Panc1 (cell line): ENCODE results near the gene TBC1D24. TPM values are rescaled to one million over a fixed set of nuclear protein-coding genes. Genes with fewer than 3 reads are reported as not detected.

Experiments used
- ATAC-seq: fragments of 200-7000 bp; cut with Tn5 transposase; 2 replicates; pipeline ENCODE4 v1.9.1; 2020; ENCODE audit warnings: mild to moderate bottlenecking, moderate library complexity
- BruUV-seq: library from RNA; stranded (reverse); fragments of 400-500 nt; replicated peaks from 2 replicates; lab custom pipeline; 2021; lab: Mats Ljungman, UMichigan
- CTCF ChIA-PET: fragments of 300-600 bp; sonication (Branson Sonifier 250); formaldehyde crosslinking; loops from one replicate; lab custom pipeline; 2022; ENCODE audit warnings: antibody characterized with exemption; lab: Charles Lee
- POLR2A ChIA-PET: fragments of 300-600 bp; sonication (Branson Sonifier 250); formaldehyde crosslinking; loops from one replicate; lab custom pipeline; 2022; ENCODE audit warnings: antibody characterized with exemption; lab: Charles Lee
- DNase-seq: peaks from one replicate; pipeline ENCODE4 v3.0.0-alpha.2; 2010; ENCODE audit warnings: low read depth, low spot score
- H3K27ac ChIP-seq: 2 replicates; pipeline ENCODE4 v1.5.1; 2011; ENCODE audit warnings: mild to moderate bottlenecking, low read length, inconsistent platforms
- H3K27me3 ChIP-seq: fragments of 200-500 bp; sonication (Bioruptor generic); 2 replicates; pipeline ENCODE4 v1.6.0; 2014; ENCODE audit warnings: low read length, inconsistent platforms; ENCODE audit not compliant: control insufficient read depth, insufficient read depth
- H3K36me3 ChIP-seq: fragments of 200-500 bp; sonication (Bioruptor generic); 2 replicates; pipeline ENCODE4 v1.5.1; 2014; ENCODE audit warnings: inconsistent platforms, mild to moderate bottlenecking, low read length, moderate library complexity; ENCODE audit not compliant: control insufficient read depth, insufficient read depth
- H3K4me1 ChIP-seq: 2 replicates; pipeline ENCODE4 v1.5.1; 2011; ENCODE audit warnings: inconsistent platforms, mild to moderate bottlenecking, low read length, moderate library complexity; ENCODE audit not compliant: control insufficient read depth, insufficient read depth
- H3K4me3 ChIP-seq, 2 experiments: 2 replicates each; pipeline ENCODE4 v1.5.1; 2011 to 2012; ENCODE audit warnings: low read depth in 2 of 2, low read length in 2 of 2, mild to moderate bottlenecking in 2 of 2, inconsistent platforms in 1 of 2, moderate library complexity in 1 of 2
- H3K9me3 ChIP-seq: fragments of 200-500 bp; sonication (Bioruptor generic); 2 replicates; pipeline ENCODE4 v1.5.1; 2014; ENCODE audit warnings: low read depth, mild to moderate bottlenecking, inconsistent platforms, low read length, moderate library complexity; ENCODE audit not compliant: control insufficient read depth, insufficient read depth
- CTCF ChIP-seq: fragments of 450-650 bp; IDR thresholded peaks from 2 replicates; pipeline ENCODE4 v1.5.1; 2017; ENCODE audit warnings: mild to moderate bottlenecking
- POLR2AphosphoS5 ChIP-seq: IDR thresholded peaks from 2 replicates; pipeline ENCODE4 v1.6.1; 2012; ENCODE audit warnings: mild to moderate bottlenecking, low read depth, low read length, moderate library complexity
- REST ChIP-seq, 2 experiments: IDR thresholded peaks; 2 replicates each; pipeline ENCODE4 v1.6.1; 2011 to 2012; ENCODE audit warnings: low read depth in 2 of 2, control low read depth in 1 of 2, low read length in 1 of 2, mild to moderate bottlenecking in 1 of 2, moderate library complexity in 1 of 2; ENCODE audit not compliant: insufficient read depth in 1 of 2
- SIN3A ChIP-seq: IDR thresholded peaks from 2 replicates; pipeline ENCODE4 v1.6.1; 2012; ENCODE audit warnings: low read depth, mild to moderate bottlenecking, low read length, moderate library complexity, borderline replicate concordance; ENCODE audit not compliant: insufficient read depth
- TCF7L2 ChIP-seq: IDR thresholded peaks from 2 replicates; pipeline ENCODE4 v1.6.1; 2011; ENCODE audit warnings: mild to moderate bottlenecking, low read depth, low read length, inconsistent platforms
- in situ Hi-C: cut with HindIII; loops from 2 replicates; pipeline ENCODE4 v1.10.0; 2016; ENCODE audit warnings: low sequenced_read_pairs, low pct_unique_long_range_greater_than_20kb
- intact Hi-C: fragments of 100-400 bp; cut with micrococcal nuclease; formaldehyde crosslinking; loops from one replicate; pipeline ENCODE4 v1.10.0; 2022; ENCODE audit not compliant: unreplicated experiment
- total RNA-seq: library from RNA; stranded (reverse); gene quantifications from one replicate; pipeline ENCODE4 v1.2.1, GENCODE V29; 2021; ENCODE audit not compliant: unreplicated experiment

TBC1D24 gene
- total RNA-seq, 1 experiment from 2014 or later, result 26.7 TPM

GRCh38 chr16:2483939-2484897 is 9.3 kb downstream of the TBC1D24 start:
- in situ Hi-C loops (no loop called here), intact Hi-C loops (no loop called here)
- Histone ChIP-seq H3K27ac (no peak overlapping the region), H3K4me1 (peaks cover 8% of the 10 kb centered on the region; the same call in 1 of the 2 replicates), H3K27me3 (no peaks in the 10 kb centered on the region), H3K9me3 (no peaks in the 10 kb centered on the region), H3K36me3 (no peaks in the 10 kb centered on the region), H3K4me3 (no peak overlapping the region)
- POLR2A ChIA-PET, result no interaction called here
- DNase-seq (no peak), ATAC-seq (no peak)
- CTCF ChIA-PET, result interaction anchor here (0.5 kb wide), 1 partner anchor 34 kb away, joined by 8 read pairs; no protein-coding TSS in a partner anchor
- no TSS peak for BruUV-seq
- TF ChIP-seq CTCF (no peak), TCF7L2 (no peak), POLR2AphosphoS5 (no peak), REST (IDR thresholded peaks at IDR 0.05; ENCODE audit: insufficient read depth in 1 of 2, low read depth in 2 of 2, low read length in 1 of 2) (no peak), SIN3A (no peak)

DNA sequence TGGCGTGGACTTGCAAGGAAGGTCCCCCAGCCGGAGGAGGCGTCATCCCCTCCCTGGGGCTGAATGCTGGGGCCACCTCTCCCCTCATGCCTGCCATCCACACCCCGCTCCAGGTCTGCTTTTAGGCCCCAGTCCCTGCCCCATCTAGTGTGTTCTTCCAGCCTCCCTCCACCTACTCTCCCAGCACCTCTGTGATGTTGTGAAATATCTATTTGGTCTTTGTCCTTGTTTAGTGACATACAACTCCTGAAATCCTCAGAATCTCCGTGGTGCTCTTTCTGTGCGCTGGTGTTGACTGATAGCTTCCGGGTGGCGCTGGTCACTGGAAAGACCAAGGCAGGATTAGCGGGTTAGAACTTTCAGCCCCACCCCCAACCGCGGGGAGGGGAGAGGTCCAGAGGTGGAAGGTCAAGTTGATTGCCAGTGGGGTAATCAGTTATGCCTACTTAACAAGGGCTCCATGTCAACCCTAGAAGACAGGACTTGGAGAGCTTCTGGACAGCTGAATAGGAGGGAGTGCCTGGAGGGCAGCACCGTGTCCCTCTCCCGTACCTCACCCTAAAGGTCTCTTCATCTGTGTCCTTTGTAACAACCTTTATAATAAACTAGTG is 10.1 kb downstream of the TBC1D24 start:
- Histone ChIP-seq H3K4me1 (peaks cover 8% of the 10 kb centered on the region; the same call in 1 of the 2 replicates), H3K27ac (no peak overlapping the region), H3K9me3 (no peaks in the 10 kb centered on the region), H3K36me3 (no peaks in the 10 kb centered on the region), H3K4me3 (no peak overlapping the region), H3K27me3 (no peaks in the 10 kb centered on the region)
- in situ Hi-C loops (no loop called here), intact Hi-C loops (no loop called here)
- no peak for ATAC-seq
- BruUV-seq, result no TSS peak
- ChIA-PET POLR2A (interaction anchor here (0.6 kb wide), 1 partner anchor 270 kb away, joined by 3 read pairs; the partner anchor contains the start of gene PGP), CTCF (interaction anchor here (0.5 to 0.6 kb wide), 2 partner anchors 35 to 46 kb away, joined by 7 to 8 read pairs; partner anchors contain the start of gene CEMP1)
- no peak for DNase-seq
- TF ChIP-seq POLR2AphosphoS5 (no peak), CTCF (no peak), REST (IDR thresholded peaks at IDR 0.05; ENCODE audit: insufficient read depth in 1 of 2, low read depth in 2 of 2, low read length in 1 of 2) (no peak), SIN3A (no peak), TCF7L2 (no peak)
